Stimulated activated CD8-positive, alpha-beta memory T cell treated with anti-CD3 and anti-CD28 coated beads, Interleukin-7, amount 100 ng/mL, for 4 hours (primary cell): ENCODE measurements around the gene NPTN.

Experiments used
- DNase-seq, 2 donors: peaks; one replicate each; pipeline ENCODE4 v3.0.0-alpha.2; 2020; ENCODE audit warnings: low read depth in 2 of 2

The NPTN gene

GRCh38 chr15:73518180-73518862 is 114.9 kb downstream of the NPTN start:
- DNase-seq: no peak

GRCh38 chr15:73517566-73517965 is 115.6 kb downstream of the NPTN start:
- no peak for DNase-seq

GRCh38 chr15:73515527-73515926 is 117.7 kb downstream of the NPTN start:
- DNase-seq: no peak
